ENCODE data around the gene FOXP2. TPM values are rescaled to one million over a fixed set of nuclear protein-coding genes. Genes with fewer than 3 reads are reported as not detected.

Gene FOXP2
- total RNA-seq, 1 donor from 2014 or later, result 12.1 TPM

- H3K27ac Mint-ChIP-seq (ENCODE audit: unreplicated experiment), result no peak overlapping the region
- no peaks in the 10 kb centered on the region for H3K9me3 Mint-ChIP-seq (ENCODE audit: low read depth)
- no peaks in the 10 kb centered on the region for H3K27me3 Mint-ChIP-seq (ENCODE audit: low read depth)
- no peak for DNase-seq (ENCODE audit: low spot score)
- H3K4me3 Mint-ChIP-seq (ENCODE audit: unreplicated experiment), result no peak overlapping the region
- no peak for TF ChIP-seq CTCF (IDR thresholded peaks at IDR 0.05)
- H3K36me3 Mint-ChIP-seq (ENCODE audit: low read depth), result no peaks in the 10 kb centered on the region
- no peaks in the 10 kb centered on the region for H3K4me1 Mint-ChIP-seq (ENCODE audit: low read depth)
These were observed 289.1 kb downstream of the FOXP2 start for GRCh38 chr7:114703677-114704076.

- Mint-ChIP-seq H3K27me3 (ENCODE audit: low read depth) (no peaks in the 10 kb centered on the region), H3K4me1 (ENCODE audit: low read depth) (peaks cover 4% of the 10 kb centered on the region), H3K27ac (ENCODE audit: unreplicated experiment) (no peak overlapping the region), H3K4me3 (ENCODE audit: unreplicated experiment) (no peak overlapping the region), H3K9me3 (ENCODE audit: low read depth) (no peaks in the 10 kb centered on the region), H3K36me3 (ENCODE audit: low read depth) (no peaks in the 10 kb centered on the region)
- TF ChIP-seq CTCF (IDR thresholded peaks at IDR 0.05), result no peak
- no peak for DNase-seq (ENCODE audit: low spot score)
These were observed 294.0 kb downstream of the FOXP2 start for GRCh38 chr7:114708646-114709045.

- Mint-ChIP-seq H3K36me3 (ENCODE audit: low read depth) (no peaks in the 10 kb centered on the region), H3K27me3 (ENCODE audit: low read depth) (no peaks in the 10 kb centered on the region), H3K4me3 (ENCODE audit: unreplicated experiment) (no peak overlapping the region), H3K4me1 (ENCODE audit: low read depth) (peaks cover 4% of the 10 kb centered on the region), H3K9me3 (ENCODE audit: low read depth) (no peaks in the 10 kb centered on the region), H3K27ac (ENCODE audit: unreplicated experiment) (no peak overlapping the region)
- DNase-seq (ENCODE audit: low spot score), result no peak
- TF ChIP-seq CTCF (IDR thresholded peaks at IDR 0.05), result no peak
These were observed 295.9 kb downstream of the FOXP2 start for GRCh38 chr7:114710499-114710898.

GRCh38 chr7:114711241-114711640 lies 296.6 kb downstream of the FOXP2 start:
- no peak for DNase-seq (ENCODE audit: low spot score)
- peaks cover 4% of the 10 kb centered on the region for H3K4me1 Mint-ChIP-seq (ENCODE audit: low read depth)
- H3K27ac Mint-ChIP-seq (ENCODE audit: unreplicated experiment), result no peak overlapping the region
- no peaks in the 10 kb centered on the region for H3K36me3 Mint-ChIP-seq (ENCODE audit: low read depth)
- H3K4me3 Mint-ChIP-seq (ENCODE audit: unreplicated experiment), result no peak overlapping the region
- no peaks in the 10 kb centered on the region for H3K27me3 Mint-ChIP-seq (ENCODE audit: low read depth)
- no peaks in the 10 kb centered on the region for H3K9me3 Mint-ChIP-seq (ENCODE audit: low read depth)
- no peak for TF ChIP-seq CTCF (IDR thresholded peaks at IDR 0.05)

GRCh38 chr7:114715907-114716306 lies 301.3 kb downstream of the FOXP2 start:
- Mint-ChIP-seq H3K27me3 (ENCODE audit: low read depth) (no peaks in the 10 kb centered on the region), H3K4me1 (ENCODE audit: low read depth) (peaks cover 4% of the 10 kb centered on the region)

More at GRCh38 chr7:114715907-114716306, 301.3 kb downstream of the FOXP2 start:
- no peak for TF ChIP-seq CTCF (IDR thresholded peaks at IDR 0.05)
- H3K27ac Mint-ChIP-seq (ENCODE audit: unreplicated experiment), result no peak overlapping the region
- H3K4me3 Mint-ChIP-seq (ENCODE audit: unreplicated experiment), result no peak overlapping the region
- no peaks in the 10 kb centered on the region for H3K9me3 Mint-ChIP-seq (ENCODE audit: low read depth)
- DNase-seq (ENCODE audit: low spot score), result no peak
- H3K36me3 Mint-ChIP-seq (ENCODE audit: low read depth), result no peaks in the 10 kb centered on the region

Measured in chondrocyte (in vitro differentiated cells).